CD14-positive monocyte (primary cell): ENCODE data around the gene CD22. TPM values are rescaled to one million over a fixed set of nuclear protein-coding genes. Genes with fewer than 3 reads are reported as not detected.

Experiments
- DNase-seq, 3 donors: peaks; one replicate each; pipeline ENCODE4 v3.0.0-alpha.2; 2011 to 2022
- H2AFZ ChIP-seq: 2 replicates; pipeline ENCODE4 v1.6.0; 2012; ENCODE audit warnings: mild to moderate bottlenecking, low read depth, low read length, inconsistent platforms; ENCODE audit not compliant: insufficient read depth, poor library complexity, severe bottlenecking
- H3K27ac ChIP-seq, 2 donors: 1 replicate in 1 of 2; 2 replicates in 1 of 2; pipeline ENCODE4 v1.5.1; 2012 to 2013; ENCODE audit warnings: low read length in 2 of 2, control low read depth in 1 of 2, inconsistent platforms in 1 of 2, low read depth in 1 of 2, mild to moderate bottlenecking in 1 of 2
- H3K27me3 ChIP-seq, 2 donors: one replicate each; pipeline versions ENCODE4 v1.6.0 to v1.6.1; 2011 to 2013; ENCODE audit warnings: low read length in 2 of 2; ENCODE audit not compliant: control insufficient read depth in 2 of 2, insufficient read depth in 2 of 2
- H3K36me3 ChIP-seq, 2 donors: replicated peaks in 1 of 2; 1 replicate in 1 of 2; 2 replicates in 1 of 2; pipeline versions ENCODE4 v1.5.1 to v1.6.1; 2012 to 2013; ENCODE audit warnings: low read length in 2 of 2, control low read depth in 1 of 2, inconsistent platforms in 1 of 2, mild to moderate bottlenecking in 1 of 2; ENCODE audit not compliant: insufficient read depth in 2 of 2, control insufficient read depth in 1 of 2
- H3K4me1 ChIP-seq, 2 donors: 1 replicate in 1 of 2; 2 replicates in 1 of 2; pipeline versions ENCODE4 v1.5.1 to v1.6.1; 2012 to 2013; ENCODE audit warnings: low read length in 2 of 2, control low read depth in 1 of 2, inconsistent platforms in 1 of 2, mild to moderate bottlenecking in 1 of 2, moderate library complexity in 1 of 2; ENCODE audit not compliant: insufficient read depth in 2 of 2, control insufficient read depth in 1 of 2
- H3K4me2 ChIP-seq: replicated peaks from 2 replicates; pipeline ENCODE3; 2012; ENCODE audit warnings: low read length, moderate library complexity, mild to moderate bottlenecking; ENCODE audit not compliant: poor library complexity, severe bottlenecking; ENCODE audit errors: extremely low read depth
- H3K4me3 ChIP-seq, 3 experiments: fragments of 200-600 bp in 1 of 3; sonication (generic) in 1 of 3; replicated peaks in 1 of 3; 1 replicate in 2 of 3; 2 replicates in 1 of 3; pipeline ENCODE4 v1.5.1; 2011 to 2013; ENCODE audit warnings: low read length in 3 of 3, mild to moderate bottlenecking in 3 of 3, control low read depth in 2 of 3, low read depth in 2 of 3, inconsistent platforms in 1 of 3, moderate library complexity in 1 of 3
- H3K79me2 ChIP-seq: 2 replicates; pipeline ENCODE4 v1.6.0; 2012; ENCODE audit warnings: mild to moderate bottlenecking, control low read depth, inconsistent platforms, low read length, moderate library complexity; ENCODE audit not compliant: insufficient read depth
- H3K9ac ChIP-seq: 2 replicates; pipeline ENCODE4 v1.6.0; 2017; ENCODE audit warnings: low read length, mild to moderate bottlenecking; ENCODE audit not compliant: insufficient read depth, poor library complexity, severe bottlenecking
- H3K9me3 ChIP-seq, 2 donors: replicated peaks in 1 of 2; 1 replicate in 1 of 2; 2 replicates in 1 of 2; pipeline versions ENCODE4 v1.5.1 to v1.6.1; 2012 to 2013; ENCODE audit warnings: low read length in 2 of 2, control low read depth in 1 of 2; ENCODE audit not compliant: control insufficient read depth in 1 of 2, insufficient read depth in 1 of 2
- H4K20me1 ChIP-seq: 2 replicates; pipeline ENCODE4 v1.6.0; 2012; ENCODE audit warnings: mild to moderate bottlenecking, low read length, control low read depth, moderate library complexity; ENCODE audit not compliant: insufficient read depth
- H3K27ac Mint-ChIP-seq, 7 donors: one replicate each; pipeline ENCODE4 v1.8.0; 2020; ENCODE audit warnings: mild to moderate bottlenecking in 7 of 7, mixed read lengths in 7 of 7, moderate library complexity in 6 of 7, inconsistent platforms in 2 of 7
- H3K27me3 Mint-ChIP-seq, 3 donors: one replicate each; pipeline ENCODE4 v1.8.0; 2021 to 2022; ENCODE audit warnings: low read depth in 3 of 3, mild to moderate bottlenecking in 3 of 3, mixed read lengths in 3 of 3, moderate library complexity in 3 of 3, inconsistent platforms in 1 of 3
- H3K36me3 Mint-ChIP-seq, 2 donors: one replicate each; pipeline ENCODE4 v1.8.0; 2020; ENCODE audit warnings: mixed read lengths in 2 of 2, inconsistent platforms in 1 of 2, mild to moderate bottlenecking in 1 of 2
- H3K4me1 Mint-ChIP-seq: one replicate; pipeline ENCODE4 v1.8.0; 2020; ENCODE audit warnings: mild to moderate bottlenecking, mixed read lengths
- H3K4me3 Mint-ChIP-seq, 2 donors: one replicate each; pipeline ENCODE4 v1.8.0; 2020; ENCODE audit warnings: mild to moderate bottlenecking in 2 of 2, mixed read lengths in 2 of 2, moderate library complexity in 1 of 2
- H3K9me3 Mint-ChIP-seq, 7 donors: one replicate each; pipeline ENCODE4 v1.8.0; 2020 to 2022; ENCODE audit warnings: mixed read lengths in 7 of 7, mild to moderate bottlenecking in 6 of 7, moderate library complexity in 6 of 7, inconsistent platforms in 2 of 7
- CTCF ChIP-seq: fragments of 200-600 bp; IDR thresholded peaks from one replicate; pipeline ENCODE4 v1.8.0; 2022; ENCODE audit warnings: antibody characterized with exemption, mild to moderate bottlenecking
- WGBS: methylation state at CpG from one replicate; pipeline ENCODE4 v1.1.5; 2013; ENCODE audit warnings: missing lambda C conversion rate; ENCODE audit not compliant: insufficient coverage; 5-methylcytosine and 5-hydroxymethylcytosine counted together
- intact Hi-C, 2 donors: fragments of 100-400 bp; cut with micrococcal nuclease; formaldehyde crosslinking; loops; one replicate each; pipeline versions ENCODE4 v1.15.0 to v1.15.1; 2023
- polyA plus RNA-seq, 3 donors: library from polyadenylated mRNA; depleted of rRNA in 1 of 3; unstranded in 2 of 3; stranded (reverse) in 1 of 3; fragments of 300-500 nt in 2 of 3; fragments of >200 nt in 1 of 3; fragmentation: Illumina TruSeq in 2 of 3; gene quantifications; 1 replicate in 2 of 3; 2 replicates in 1 of 3; pipeline ENCODE4 v1.2.3, GENCODE V29; 2012 to 2021

Gene CD22
- polyA plus RNA-seq, 3 donors = 0.24 to 4.8 (median 0.88) TPM

- peaks cover 0 to 2% (median 0%) of the 10 kb centered on the region in 7 donors for H3K9me3 Mint-ChIP-seq
- no peak overlapping the region for H3K27ac ChIP-seq
- 64% methylated on average over 2 of the region's 3 CpGs for WGBS
- intact Hi-C loops = no loop called here
- no peaks in the 10 kb centered on the region for H3K36me3 Mint-ChIP-seq
- no peaks in the 10 kb centered on the region for H4K20me1 ChIP-seq
- no peak overlapping the region for H3K4me3 Mint-ChIP-seq
- no peaks in the 10 kb centered on the region for H3K9me3 ChIP-seq
- no peak overlapping the region for H3K27ac Mint-ChIP-seq
- H3K4me3 ChIP-seq = no peak overlapping the region
- H3K79me2 ChIP-seq = no peaks in the 10 kb centered on the region
- H3K27me3 ChIP-seq = peaks cover 0 to 7% of the 10 kb centered on the region in 2 donors
- H3K36me3 ChIP-seq = no peaks in the 10 kb centered on the region
- DNase-seq = no peak
- TF ChIP-seq CTCF = no peak
- peaks cover 13% of the 10 kb centered on the region for H3K4me1 Mint-ChIP-seq
- no peak overlapping the region for H2AFZ ChIP-seq
- peaks cover 12 to 13% of the 10 kb centered on the region in 2 donors for H3K4me1 ChIP-seq
- H3K27me3 Mint-ChIP-seq = peaks cover 10 to 17% (median 15%) of the 10 kb centered on the region in 3 donors
- H3K9ac ChIP-seq = no peak overlapping the region
- no peak overlapping the region for H3K4me2 ChIP-seq
Measured at GRCh38 chr19:35294328-35294727, 34.7 kb upstream of the CD22 start.

GRCh38 chr19:35294859-35295791 is 33.9 kb upstream of the CD22 start:
- peak overlapping the region; percentile 16 for H2AFZ ChIP-seq
- no peak overlapping the region for H3K4me3 ChIP-seq
- H3K79me2 ChIP-seq = no peaks in the 10 kb centered on the region
- no peaks in the 10 kb centered on the region for H4K20me1 ChIP-seq
- no peak overlapping the region for H3K9ac ChIP-seq
- no peak overlapping the region for H3K27ac ChIP-seq
- peaks cover 10 to 17% (median 15%) of the 10 kb centered on the region in 3 donors for H3K27me3 Mint-ChIP-seq
- H3K9me3 Mint-ChIP-seq = peaks cover 0 to 2% (median 0%) of the 10 kb centered on the region in 7 donors
- DNase-seq = no peak
- peaks cover 12 to 13% of the 10 kb centered on the region in 2 donors for H3K4me1 ChIP-seq
- intact Hi-C loops = no loop called here
- H3K4me1 Mint-ChIP-seq = peaks cover 13% of the 10 kb centered on the region
- H3K4me3 Mint-ChIP-seq = peak overlapping the region; percentile 25 to 58
- no peaks in the 10 kb centered on the region for H3K36me3 Mint-ChIP-seq
- no peak overlapping the region for H3K4me2 ChIP-seq
- TF ChIP-seq CTCF = no peak
- 26% methylated on average over 21 of the region's 25 CpGs for WGBS
- H3K27ac Mint-ChIP-seq = peak overlapping the region in 1 of 7 donors; percentile 32
- H3K36me3 ChIP-seq = no peaks in the 10 kb centered on the region
- H3K9me3 ChIP-seq = no peaks in the 10 kb centered on the region
- H3K27me3 ChIP-seq = peaks cover 0 to 7% of the 10 kb centered on the region in 2 donors
